HepG2 (cell line): ENCODE data around the gene RGS7. TPM values are rescaled to one million over a fixed set of nuclear protein-coding genes. Genes with fewer than 3 reads are reported as not detected.

ENCODE experiments used
- ATAC-seq: fragments of 200-7000 bp; cut with Tn5 transposase; 3 replicates; pipeline ENCODE4 v1.9.1; 2020; ENCODE audit warnings: mild to moderate bottlenecking, moderate library complexity
- BruUV-seq: library from RNA; stranded (reverse); fragments of 400-500 nt; replicated peaks from 2 replicates; lab custom pipeline; 2021; lab: Mats Ljungman, UMichigan
- CTCF ChIA-PET: fragments of 300-600 bp; formaldehyde crosslinking; extraction: SDS; loops from one replicate; lab custom pipeline; 2021; ENCODE audit warnings: low total read pairs, inconsistent platforms, low intra/inter-chr PET ratio; lab: Yijun Ruan, JAX
- POLR2A ChIA-PET: fragments of 350-600 bp; sonication (Branson Sonifier 250); formaldehyde crosslinking; loops from one replicate; lab custom pipeline; 2020; ENCODE audit warnings: antibody characterized with exemption, inconsistent platforms; lab: Yijun Ruan, JAX
- DNase-seq: peaks from one replicate; pipeline ENCODE4 v3.0.0-alpha.2; 2015; ENCODE audit warnings: low spot score
- FAIRE-seq: peaks from 3 replicates; lab custom pipeline; 2011; peaks lifted over from hg19 to GRCh38; lab: Jason Lieb, UNC
- H2AFZ ChIP-seq: one replicate; pipeline ENCODE4 v1.6.1; 2011; ENCODE audit warnings: low read length, inconsistent platforms
- H3K27ac ChIP-seq: fragments of 300-600 bp; 3 replicates; pipeline ENCODE4 v1.8.0; 2011; ENCODE audit warnings: mixed run types, mild to moderate bottlenecking, mixed read lengths, low read length, inconsistent platforms; ENCODE audit not compliant: insufficient read depth; ENCODE audit errors: extremely low read length
- H3K27me3 ChIP-seq, 2 experiments: fragments of 200-600 bp in 1 of 2; 2 replicates in 1 of 2; 3 replicates in 1 of 2; pipeline versions ENCODE4 v1.6.0 to v1.8.0; 2011; ENCODE audit warnings: low read length in 2 of 2, mild to moderate bottlenecking in 2 of 2, moderate library complexity in 2 of 2, inconsistent platforms in 1 of 2; ENCODE audit not compliant: insufficient read depth in 2 of 2, control insufficient read depth in 1 of 2
- H3K36me3 ChIP-seq, 2 experiments: fragments of 200-600 bp in 1 of 2; replicated peaks in 1 of 2; 2 replicates in 1 of 2; 3 replicates in 1 of 2; pipeline versions ENCODE4 v1.5.1 to v1.8.0; 2011; ENCODE audit warnings: low read length in 2 of 2, inconsistent platforms in 1 of 2; ENCODE audit not compliant: insufficient read depth in 2 of 2, control insufficient read depth in 1 of 2
- H3K4me1 ChIP-seq: 2 replicates; pipeline ENCODE4 v1.5.1; 2012; ENCODE audit warnings: low read length, inconsistent platforms; ENCODE audit not compliant: insufficient read depth
- H3K4me2 ChIP-seq: 2 replicates; pipeline ENCODE4 v1.6.0; 2011; ENCODE audit warnings: low read depth, low read length, inconsistent platforms
- H3K4me3 ChIP-seq, 3 experiments: fragments of 200-600 bp in 1 of 3; sonication (generic), shearing (Covaris generic) in 1 of 3; replicated peaks in 1 of 3; 2 replicates each; pipeline ENCODE4 v1.5.1; 2011 to 2016; ENCODE audit warnings: low read length in 3 of 3, inconsistent platforms in 2 of 3, low read depth in 2 of 3, mild to moderate bottlenecking in 2 of 3, control low read depth in 1 of 3, mixed read lengths in 1 of 3; ENCODE audit not compliant: insufficient read depth in 1 of 3
- H3K79me2 ChIP-seq: one replicate; pipeline ENCODE4 v1.6.1; 2011; ENCODE audit warnings: low read length, inconsistent platforms; ENCODE audit not compliant: insufficient read depth
- H3K9ac ChIP-seq: 2 replicates; pipeline ENCODE4 v1.6.0; 2011; ENCODE audit warnings: mild to moderate bottlenecking, low read depth, low read length, inconsistent platforms; ENCODE audit not compliant: insufficient read depth
- H3K9me3 ChIP-seq: 2 replicates; pipeline ENCODE4 v1.5.1; 2012; ENCODE audit warnings: mild to moderate bottlenecking, low read length
- H4K20me1 ChIP-seq: 2 replicates; pipeline ENCODE4 v1.6.0; 2011; ENCODE audit warnings: inconsistent platforms, mild to moderate bottlenecking, low read length, moderate library complexity; ENCODE audit not compliant: insufficient read depth
- ARNTL ChIP-seq: sonication (generic); formaldehyde crosslinking; IDR thresholded peaks from 2 replicates; pipeline ENCODE4 v1.4.0; 2020; ENCODE audit warnings: mild to moderate bottlenecking, missing genetic modification reagents
- CBX1 ChIP-seq: IDR thresholded peaks from one replicate; pipeline ENCODE4 v1.6.1; 2016; ENCODE audit warnings: antibody characterized with exemption, low read depth
- DZIP1 ChIP-seq: sonication (generic); formaldehyde crosslinking; IDR thresholded peaks from 2 replicates; pipeline ENCODE4 v1.5.0; 2020; ENCODE audit warnings: mild to moderate bottlenecking, missing genetic modification reagents
- EHMT2 ChIP-seq: fragments of 200-600 bp; sonication (generic); IDR thresholded peaks from 2 replicates; pipeline ENCODE4 v1.7.0; 2017; ENCODE audit warnings: antibody characterized with exemption, low read depth, low read length, borderline replicate concordance
- FOXC1 ChIP-seq: sonication (generic); formaldehyde crosslinking; IDR thresholded peaks from 2 replicates; pipeline ENCODE4 v1.8.0; 2022; ENCODE audit warnings: mild to moderate bottlenecking, missing genetic modification reagents, borderline replicate concordance
- HNRNPH1 ChIP-seq: fragments of 200-400 bp; formaldehyde crosslinking; optimal IDR thresholded peaks from 2 replicates; pipeline ENCODE3; 2017; ENCODE audit warnings: mild to moderate bottlenecking, low read depth, low read length
- HOMEZ ChIP-seq: IDR thresholded peaks from 2 replicates; pipeline ENCODE4 v1.6.1; 2016; ENCODE audit warnings: low read depth
- MAF1 ChIP-seq: sonication (generic); formaldehyde crosslinking; IDR thresholded peaks from 2 replicates; pipeline ENCODE4 v1.5.0; 2020; ENCODE audit warnings: missing genetic modification reagents, borderline replicate concordance
- MAFK ChIP-seq, 2 experiments: IDR thresholded peaks in 1 of 2; conservative IDR thresholded peaks in 1 of 2; 2 replicates each; pipeline ENCODE4 v1.6.1; 2011; ENCODE audit warnings: improper control_type of control experiment in 2 of 2, low read length in 2 of 2
- REST ChIP-seq, 2 experiments: IDR thresholded peaks; 2 replicates each; pipeline ENCODE4 v1.6.1; 2011 to 2012; ENCODE audit warnings: low read length in 2 of 2, borderline replicate concordance in 1 of 2, low read depth in 1 of 2, mild to moderate bottlenecking in 1 of 2, moderate library complexity in 1 of 2
- ZNF256 ChIP-seq: sonication (generic); formaldehyde crosslinking; conservative IDR thresholded peaks from 2 replicates; pipeline ENCODE4 v1.4.0; 2020; ENCODE audit warnings: missing genetic modification reagents
- ZNF282 ChIP-seq: fragments of 450-650 bp; IDR thresholded peaks from 2 replicates; pipeline ENCODE4 v1.6.1; 2018; ENCODE audit not compliant: partially characterized antibody
- ZNF430 ChIP-seq: sonication (generic); formaldehyde crosslinking; IDR thresholded peaks from 2 replicates; pipeline ENCODE4 v1.9.0; 2021; ENCODE audit warnings: mild to moderate bottlenecking, missing genetic modification reagents
- ZNF7 ChIP-seq: IDR thresholded peaks from 2 replicates; pipeline ENCODE4 v1.6.1; 2016; ENCODE audit warnings: missing biosample characterization, missing genetic modification reagents
- ZNF75D ChIP-seq: sonication (generic); formaldehyde crosslinking; IDR thresholded peaks from 2 replicates; pipeline ENCODE4 v1.8.1; 2023; ENCODE audit warnings: missing genetic modification reagents, mild to moderate bottlenecking, borderline replicate concordance
- WGBS: methylation state at CpG from one replicate; pipeline ENCODE4 v1.1.6; 2017; ENCODE audit warnings: low lambda C conversion rate; 5-methylcytosine and 5-hydroxymethylcytosine counted together
- in situ Hi-C: cut with HindIII; loops from 2 replicates; pipeline ENCODE4 v1.10.0; 2017; ENCODE audit warnings: low pct_unique_long_range_greater_than_20kb; ENCODE audit not compliant: extremely low pct_ligation_motif_present
- intact Hi-C: fragments of 100-400 bp; cut with micrococcal nuclease; formaldehyde crosslinking; loops from one replicate; pipeline ENCODE4 v1.10.0; 2022; ENCODE audit not compliant: unreplicated experiment
- polyA plus RNA-seq, 8 experiments: library from polyadenylated mRNA; depleted of rRNA in 3 of 8; stranded (reverse) in 7 of 8; unstranded in 1 of 8; fragments of >200 nt; fragmentation: Illumina TruSeq in 4 of 8; extraction: Trizol in 4 of 8; gene quantifications; 2 replicates each; pipeline versions ENCODE4 v1.2.1 to v1.2.3, GENCODE V29; 2011 to 2016; ENCODE audit warnings: low read depth in 4 of 8, missing spikeins in 1 of 8, mixed read lengths in 1 of 8; ENCODE audit not compliant: insufficient read depth in 1 of 8
- total RNA-seq, 5 experiments: library from RNA; depleted of rRNA; stranded (reverse); fragments of >200 nt; fragmentation: Illumina TruSeq; extraction: Trizol; gene quantifications; 2 replicates each; pipeline ENCODE4 v1.2.3, GENCODE V29; 2016; ENCODE audit warnings: low read depth in 1 of 5

The RGS7 gene
- total and polyA plus RNA-seq, 2 of the 13 experiments (the other 11 are each of a cell fraction or from before 2014, with no cell fraction given), result not detected

DNA sequence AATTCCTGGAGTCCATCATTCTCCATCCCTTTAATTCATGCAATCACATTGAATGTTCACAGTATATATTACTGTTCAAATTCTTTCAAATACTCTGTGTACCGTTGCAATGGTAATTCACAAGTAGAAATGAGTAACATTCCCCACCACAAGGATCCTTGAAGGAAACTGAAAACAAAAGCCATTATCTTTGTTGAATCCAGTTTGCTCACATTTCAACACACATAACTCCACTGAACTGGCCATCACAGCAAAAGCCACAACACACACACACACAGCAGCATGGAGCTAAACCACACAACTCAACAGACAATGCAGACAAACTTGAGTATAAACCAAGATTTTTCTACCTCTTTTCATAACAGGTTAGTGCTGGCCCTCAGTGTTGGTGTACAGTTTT lies 556.7 kb downstream of the RGS7 start:
- ATAC-seq (no peak), DNase-seq (no peak), FAIRE-seq (no peak)
- H3K27me3 ChIP-seq, result no peaks in the 10 kb centered on the region
- no peaks in the 10 kb centered on the region for H3K36me3 ChIP-seq
- in situ Hi-C loops, result no loop called here
- H3K9me3 ChIP-seq, result no peaks in the 10 kb centered on the region
- CTCF ChIA-PET, result no interaction called here
- no peak overlapping the region for H3K4me3 ChIP-seq
- 0% methylated on average over 1 of the region's 1 CpG for WGBS
- no peak overlapping the region for H3K9ac ChIP-seq
- H3K4me1 ChIP-seq, result no peaks in the 10 kb centered on the region
- H3K4me2 ChIP-seq, result no peak overlapping the region
- intact Hi-C loops, result no loop called here
- no peaks in the 10 kb centered on the region for H4K20me1 ChIP-seq
- POLR2A ChIA-PET, result no interaction called here
- no peak overlapping the region for H3K27ac ChIP-seq
- H2AFZ ChIP-seq, result no peak overlapping the region
- BruUV-seq, result no TSS peak
- no peaks in the 10 kb centered on the region for H3K79me2 ChIP-seq
- TF ChIP-seq ARNTL (CRISPR knock-in tag), result no peak
- no peak for TF ChIP-seq FOXC1 (CRISPR knock-in tag)
- no peak for TF ChIP-seq ZNF430 (CRISPR knock-in tag)
- TF ChIP-seq ZNF256 (CRISPR knock-in tag), result no peak
- TF ChIP-seq EHMT2, result no peak
- no peak for TF ChIP-seq ZNF282
- TF ChIP-seq DZIP1 (CRISPR knock-in tag), result no peak
- TF ChIP-seq MAFK (conservative IDR thresholded peaks at IDR 0.05 in 1 of 2, IDR thresholded peaks at IDR 0.05 in 1 of 2; ENCODE audit: low read length in 2 of 2), result no peak
- no peak for TF ChIP-seq REST (IDR thresholded peaks at IDR 0.05; ENCODE audit: borderline replicate concordance in 1 of 2, low read depth in 1 of 2, low read length in 2 of 2)
- no peak for TF ChIP-seq CBX1
- no peak for TF ChIP-seq HNRNPH1
- TF ChIP-seq MAF1, result no peak
- TF ChIP-seq ZNF75D (CRISPR knock-in tag), result no peak
- TF ChIP-seq ZNF7 (CRISPR knock-in tag), result no peak
- no peak for TF ChIP-seq HOMEZ (CRISPR knock-in tag)
